Mesenchymal stem cell (in vitro differentiated cells and primary cell): Measurements from ENCODE around the gene ADRB1.

Source experiments
- DNase-seq: peaks from one replicate; pipeline ENCODE4 v3.0.0-alpha.2; 2013
- H2AFZ ChIP-seq: one replicate; pipeline ENCODE4 v1.6.1; 2013; ENCODE audit warnings: low read depth, mild to moderate bottlenecking, control low read depth, inconsistent platforms, low read length, moderate library complexity
- H2AK5ac ChIP-seq: 2 replicates; pipeline ENCODE4 v1.6.1; 2013; ENCODE audit warnings: low read length, moderate library complexity, mild to moderate bottlenecking, inconsistent platforms; ENCODE audit not compliant: severe bottlenecking
- H2BK120ac ChIP-seq: one replicate; pipeline ENCODE4 v1.6.1; 2013; ENCODE audit warnings: low read depth, mild to moderate bottlenecking, inconsistent platforms, low read length, moderate library complexity
- H2BK12ac ChIP-seq, 2 experiments: one replicate each; pipeline ENCODE4 v1.6.1; 2013; ENCODE audit warnings: inconsistent platforms in 2 of 2, low read length in 2 of 2, mild to moderate bottlenecking in 2 of 2, moderate library complexity in 2 of 2, control low read depth in 1 of 2
- H2BK15ac ChIP-seq: one replicate; pipeline ENCODE4 v1.6.1; 2013; ENCODE audit warnings: mild to moderate bottlenecking, low read depth, inconsistent platforms; ENCODE audit not compliant: poor library complexity, severe bottlenecking
- H2BK5ac ChIP-seq: 2 replicates; pipeline ENCODE4 v1.6.1; 2013; ENCODE audit warnings: low read depth, mild to moderate bottlenecking, low read length, control low read depth, inconsistent platforms; ENCODE audit not compliant: poor library complexity, severe bottlenecking
- H3K14ac ChIP-seq, 2 experiments: one replicate each; pipeline ENCODE4 v1.6.1; 2013; ENCODE audit warnings: inconsistent platforms in 2 of 2, low read length in 2 of 2, control low read depth in 1 of 2, mild to moderate bottlenecking in 1 of 2, moderate library complexity in 1 of 2
- H3K18ac ChIP-seq, 2 experiments: one replicate each; pipeline ENCODE4 v1.6.1; 2013; ENCODE audit warnings: inconsistent platforms in 2 of 2, low read length in 2 of 2, control low read depth in 1 of 2, low read depth in 1 of 2, mild to moderate bottlenecking in 1 of 2
- H3K23ac ChIP-seq, 2 experiments: one replicate each; pipeline ENCODE4 v1.6.1; 2013; ENCODE audit warnings: inconsistent platforms in 2 of 2, low read length in 2 of 2, mild to moderate bottlenecking in 2 of 2, moderate library complexity in 2 of 2, control low read depth in 1 of 2
- H3K27ac ChIP-seq: 2 replicates; pipeline ENCODE4 v1.5.1; 2013; ENCODE audit warnings: mild to moderate bottlenecking, moderate library complexity, low read length, control low read depth, inconsistent platforms; ENCODE audit not compliant: poor library complexity, severe bottlenecking
- H3K27me3 ChIP-seq, 2 experiments: 2 replicates each; pipeline versions ENCODE4 v1.6.1 to v1.7.0; 2013; ENCODE audit warnings: low read length in 2 of 2, mild to moderate bottlenecking in 2 of 2, moderate library complexity in 2 of 2, control low read depth in 1 of 2, inconsistent platforms in 1 of 2; ENCODE audit not compliant: control insufficient read depth in 1 of 2, insufficient read depth in 1 of 2
- H3K36me3 ChIP-seq, 2 experiments: 2 replicates each; pipeline versions ENCODE4 v1.6.1 to v1.7.0; 2013; ENCODE audit warnings: low read length in 2 of 2, control low read depth in 1 of 2, inconsistent platforms in 1 of 2, low read depth in 1 of 2, mild to moderate bottlenecking in 1 of 2; ENCODE audit not compliant: insufficient read depth in 2 of 2, control insufficient read depth in 1 of 2
- H3K4ac ChIP-seq, 2 experiments: one replicate each; pipeline ENCODE4 v1.6.1; 2013; ENCODE audit warnings: inconsistent platforms in 2 of 2, low read length in 2 of 2, mild to moderate bottlenecking in 2 of 2, moderate library complexity in 2 of 2, control low read depth in 1 of 2, low read depth in 1 of 2
- H3K4me1 ChIP-seq: 2 replicates; pipeline ENCODE4 v1.6.1; 2013; ENCODE audit warnings: low read depth, low read length, control low read depth; ENCODE audit not compliant: control insufficient read depth, insufficient read depth
- H3K4me2 ChIP-seq: 2 replicates; pipeline ENCODE4 v1.6.1; 2013; ENCODE audit warnings: low read length, mild to moderate bottlenecking, inconsistent platforms; ENCODE audit not compliant: poor library complexity, severe bottlenecking
- H3K4me3 ChIP-seq, 2 experiments: 2 replicates each; pipeline versions ENCODE4 v1.5.1 to v1.7.0; 2013; ENCODE audit warnings: low read length in 2 of 2, mild to moderate bottlenecking in 2 of 2, control low read depth in 1 of 2, low read depth in 1 of 2; ENCODE audit not compliant: insufficient read depth in 1 of 2
- H3K79me1 ChIP-seq: replicated peaks from 2 replicates; pipeline ENCODE4 v1.6.1; 2013; ENCODE audit warnings: mild to moderate bottlenecking, control low read depth, low read length, inconsistent platforms; ENCODE audit not compliant: poor library complexity, severe bottlenecking
- H3K9ac ChIP-seq: 2 replicates; pipeline ENCODE4 v1.7.0; 2013; ENCODE audit warnings: mild to moderate bottlenecking, low read length, moderate library complexity
- H3K9me3 ChIP-seq: 2 replicates; pipeline ENCODE4 v1.7.0; 2013; ENCODE audit warnings: mild to moderate bottlenecking, low read length; ENCODE audit not compliant: control insufficient read depth
- H4K8ac ChIP-seq: one replicate; pipeline ENCODE4 v1.6.1; 2013; ENCODE audit warnings: inconsistent platforms, mild to moderate bottlenecking, low read length, moderate library complexity
- H4K91ac ChIP-seq: one replicate; pipeline ENCODE4 v1.6.1; 2013; ENCODE audit warnings: mild to moderate bottlenecking, low read length, inconsistent platforms
- WGBS: methylation state at CpG from one replicate; pipeline ENCODE4 v1.1.7; 2013; ENCODE audit warnings: mixed read lengths; 5-methylcytosine and 5-hydroxymethylcytosine counted together

The ADRB1 gene

GRCh38 chr10:114065049-114065435 is 21.4 kb downstream of the ADRB1 start:
- Histone ChIP-seq H4K8ac (no peak overlapping the region), H3K4me3 (no peak overlapping the region), H3K23ac (no peak overlapping the region), H3K27me3 (peaks cover 0 to 11% of the 10 kb centered on the region in 2 experiments), H3K4ac (no peak overlapping the region), H3K14ac (no peak overlapping the region), H3K18ac (no peak overlapping the region), H2BK12ac (no peak overlapping the region), H2AK5ac (no peak overlapping the region), H3K4me2 (no peak overlapping the region), H3K27ac (no peak overlapping the region), H2BK120ac (no peak overlapping the region), H4K91ac (no peak overlapping the region), H3K36me3 (no peaks in the 10 kb centered on the region), H2AFZ (no peak overlapping the region), H2BK15ac (no peak overlapping the region), H3K9me3 (no peaks in the 10 kb centered on the region), H2BK5ac (no peak overlapping the region), H3K79me1 (no peaks in the 10 kb centered on the region), H3K9ac (no peak overlapping the region), H3K4me1 (no peaks in the 10 kb centered on the region)
- DNase-seq = no peak
- 94% methylated on average over 2 of the region's 3 CpGs for WGBS

GRCh38 chr10:114068054-114068707 is 24.5 kb downstream of the ADRB1 start:
- no peak overlapping the region for H2BK15ac ChIP-seq
- H2BK12ac ChIP-seq = no peak overlapping the region

GRCh38 chr10:114070710-114071109 is 27.0 kb downstream of the ADRB1 start:
- no peak overlapping the region for H3K14ac ChIP-seq
- no peak overlapping the region for H2BK5ac ChIP-seq
- H3K18ac ChIP-seq = no peak overlapping the region
- H2BK120ac ChIP-seq = no peak overlapping the region
- DNase-seq = no peak
- H3K9me3 ChIP-seq = no peaks in the 10 kb centered on the region
- no peaks in the 10 kb centered on the region for H3K36me3 ChIP-seq
- 84% methylated on average over 5 of the region's 5 CpGs for WGBS
- no peak overlapping the region for H4K8ac ChIP-seq
- no peak overlapping the region for H4K91ac ChIP-seq
- no peak overlapping the region for H2BK12ac ChIP-seq
- no peak overlapping the region for H3K9ac ChIP-seq
- no peak overlapping the region for H2BK15ac ChIP-seq
- no peak overlapping the region for H3K4me3 ChIP-seq
- no peak overlapping the region for H3K23ac ChIP-seq
- H3K4me2 ChIP-seq = no peak overlapping the region
- no peak overlapping the region for H2AK5ac ChIP-seq
- H3K4me1 ChIP-seq = no peaks in the 10 kb centered on the region
- H3K79me1 ChIP-seq = no peaks in the 10 kb centered on the region
- no peak overlapping the region for H3K4ac ChIP-seq
- H3K27ac ChIP-seq = no peak overlapping the region
- no peak overlapping the region for H2AFZ ChIP-seq
- peaks cover 0 to 5% of the 10 kb centered on the region in 2 experiments for H3K27me3 ChIP-seq

More at GRCh38 chr10:114068054-114068707, 24.5 kb downstream of the ADRB1 start:
- Histone ChIP-seq H2BK5ac (no peak overlapping the region), H3K23ac (no peak overlapping the region), H3K27me3 (peaks cover 0 to 2% of the 10 kb centered on the region in 2 experiments), H3K4me1 (no peaks in the 10 kb centered on the region), H3K36me3 (no peaks in the 10 kb centered on the region), H3K27ac (no peak overlapping the region), H4K8ac (peak overlapping the region; percentile 47), H3K79me1 (no peaks in the 10 kb centered on the region), H3K9ac (no peak overlapping the region), H3K4me2 (no peak overlapping the region), H2AFZ (peak overlapping the region; percentile 60), H2BK120ac (no peak overlapping the region), H4K91ac (no peak overlapping the region), H2AK5ac (no peak overlapping the region), H3K9me3 (no peaks in the 10 kb centered on the region), H3K4me3 (no peak overlapping the region), H3K14ac (no peak overlapping the region), H3K4ac (no peak overlapping the region), H3K18ac (no peak overlapping the region)
- WGBS = 85% methylated on average over 4 of the region's 6 CpGs
- DNase-seq = peak; percentile 20

GRCh38 chr10:114071178-114071577 is 27.5 kb downstream of the ADRB1 start:
- Histone ChIP-seq H3K27ac (no peak overlapping the region), H3K9ac (no peak overlapping the region), H3K18ac (no peak overlapping the region), H2AK5ac (no peak overlapping the region), H2BK15ac (no peak overlapping the region), H3K9me3 (no peaks in the 10 kb centered on the region), H3K23ac (no peak overlapping the region), H4K91ac (no peak overlapping the region), H3K79me1 (no peaks in the 10 kb centered on the region), H3K4me2 (no peak overlapping the region), H3K4me3 (no peak overlapping the region), H2BK12ac (no peak overlapping the region), H3K4ac (no peak overlapping the region), H2BK5ac (no peak overlapping the region), H3K4me1 (no peaks in the 10 kb centered on the region), H4K8ac (no peak overlapping the region), H3K36me3 (no peaks in the 10 kb centered on the region), H2AFZ (no peak overlapping the region), H2BK120ac (no peak overlapping the region), H3K14ac (no peak overlapping the region), H3K27me3 (peaks cover 0 to 5% of the 10 kb centered on the region in 2 experiments)
- DNase-seq = no peak
- WGBS = 81% methylated on average over 4 of the region's 4 CpGs
